MCF 10A (cell line): ENCODE measurements around the gene PARVB. TPM values are rescaled to one million over a fixed set of nuclear protein-coding genes. Genes with fewer than 3 reads are reported as not detected.
"Not testable (repeated sequence)": the region's sequence is repeated elsewhere in the genome, so short reads cannot be mapped to it uniquely, and the experiment has no call there.

Source experiments
- BruUV-seq: library from RNA; stranded (reverse); fragments of 400-500 nt; replicated peaks from 2 replicates; lab custom pipeline; 2021; lab: Mats Ljungman, UMichigan
- CTCF ChIA-PET: fragments of 300-600 bp; sonication (Branson Sonifier 250); formaldehyde crosslinking; extraction: SDS; loops from one replicate; lab custom pipeline; 2021; ENCODE audit warnings: antibody characterized with exemption, inconsistent platforms; lab: Yijun Ruan, JAX
- POLR2A ChIA-PET: fragments of 300-600, 350-650 bp; sonication (Branson Sonifier 250); formaldehyde crosslinking; extraction: SDS; loops from one replicate; lab custom pipeline; 2020; ENCODE audit warnings: antibody characterized with exemption, inconsistent platforms; lab: Yijun Ruan, JAX
- DNase-seq: peaks from one replicate; pipeline ENCODE4 v3.0.0-alpha.2; 2018; ENCODE audit not compliant: unreplicated experiment
- H3K27ac Mint-ChIP-seq: one replicate; pipeline ENCODE4 v1.8.0; 2022; ENCODE audit warnings: mild to moderate bottlenecking, low read depth, mixed read lengths; ENCODE audit not compliant: unreplicated experiment
- H3K27me3 Mint-ChIP-seq: one replicate; pipeline ENCODE4 v1.8.0; 2022; ENCODE audit warnings: mixed read lengths; ENCODE audit not compliant: insufficient read depth, unreplicated experiment
- H3K36me3 Mint-ChIP-seq: one replicate; pipeline ENCODE4 v1.8.0; 2022; ENCODE audit warnings: mild to moderate bottlenecking, moderate library complexity, mixed read lengths; ENCODE audit not compliant: insufficient read depth, unreplicated experiment
- H3K4me1 Mint-ChIP-seq: one replicate; pipeline ENCODE4 v1.8.0; 2022; ENCODE audit warnings: mixed read lengths; ENCODE audit not compliant: insufficient read depth, unreplicated experiment
- H3K4me3 Mint-ChIP-seq: one replicate; pipeline ENCODE4 v1.8.0; 2022; ENCODE audit warnings: mild to moderate bottlenecking, moderate library complexity, mixed read lengths; ENCODE audit not compliant: unreplicated experiment
- H3K9me3 Mint-ChIP-seq: one replicate; pipeline ENCODE4 v1.8.0; 2022; ENCODE audit warnings: mixed read lengths; ENCODE audit not compliant: unreplicated experiment
- intact Hi-C: fragments of 100-400 bp; cut with micrococcal nuclease; formaldehyde crosslinking; loops from 2 replicates; pipeline ENCODE4 v1.14.1; 2022
- total RNA-seq: library from RNA; stranded (reverse); gene quantifications from 2 replicates; pipeline ENCODE4 v1.2.3, GENCODE V29; 2022
- TF ChIP-seq, protein P1 (sequence below): fragments of 200-600 bp; IDR thresholded peaks from one replicate; pipeline ENCODE4 v1.8.0; 2022; ENCODE audit warnings: antibody characterized with exemption, mild to moderate bottlenecking; ENCODE audit not compliant: unreplicated experiment

PARVB gene
- total RNA-seq, 1 experiment from 2014 or later = 26.0 TPM

DNA sequence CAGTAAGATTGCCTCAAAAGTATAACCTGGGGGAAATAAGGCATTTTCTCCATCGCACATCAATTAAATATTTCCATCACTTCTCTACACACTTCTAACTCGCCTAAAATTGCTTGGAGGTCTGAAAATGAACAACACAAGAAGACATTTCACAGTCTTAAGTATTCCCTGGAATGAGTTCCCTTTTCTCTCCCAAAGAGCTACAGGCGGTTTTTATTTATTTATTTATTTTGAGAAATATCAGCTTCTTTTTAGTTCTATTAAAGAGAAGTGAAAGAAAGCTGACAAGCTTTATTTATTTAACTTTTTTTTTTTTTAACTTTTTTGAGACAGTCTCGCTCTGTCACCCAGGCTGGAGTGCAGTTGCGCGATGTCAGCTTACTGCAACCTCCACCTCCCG, 11.5 kb upstream of the PARVB start:
- ChIA-PET POLR2A (interaction anchor here (0.9 kb wide), 1 partner anchor 58 kb away, joined by 3 read pairs; the partner anchor contains the start of gene SAMM50), CTCF (interaction anchor here (0.7 to 1.0 kb wide), 2 partner anchors 20 to 27 kb away, joined by 3 read pairs; no protein-coding TSS in a partner anchor)
- Mint-ChIP-seq H3K27ac (no peak overlapping the region), H3K36me3 (no peaks in the 10 kb centered on the region), H3K4me3 (no peak overlapping the region), H3K27me3 (no peaks in the 10 kb centered on the region), H3K4me1 (no peaks in the 10 kb centered on the region), H3K9me3 (no peaks in the 10 kb centered on the region)
- intact Hi-C loops = no loop called here
- BruUV-seq = no TSS peak
- DNase-seq = no peak
- TF ChIP-seq, protein P1, sequence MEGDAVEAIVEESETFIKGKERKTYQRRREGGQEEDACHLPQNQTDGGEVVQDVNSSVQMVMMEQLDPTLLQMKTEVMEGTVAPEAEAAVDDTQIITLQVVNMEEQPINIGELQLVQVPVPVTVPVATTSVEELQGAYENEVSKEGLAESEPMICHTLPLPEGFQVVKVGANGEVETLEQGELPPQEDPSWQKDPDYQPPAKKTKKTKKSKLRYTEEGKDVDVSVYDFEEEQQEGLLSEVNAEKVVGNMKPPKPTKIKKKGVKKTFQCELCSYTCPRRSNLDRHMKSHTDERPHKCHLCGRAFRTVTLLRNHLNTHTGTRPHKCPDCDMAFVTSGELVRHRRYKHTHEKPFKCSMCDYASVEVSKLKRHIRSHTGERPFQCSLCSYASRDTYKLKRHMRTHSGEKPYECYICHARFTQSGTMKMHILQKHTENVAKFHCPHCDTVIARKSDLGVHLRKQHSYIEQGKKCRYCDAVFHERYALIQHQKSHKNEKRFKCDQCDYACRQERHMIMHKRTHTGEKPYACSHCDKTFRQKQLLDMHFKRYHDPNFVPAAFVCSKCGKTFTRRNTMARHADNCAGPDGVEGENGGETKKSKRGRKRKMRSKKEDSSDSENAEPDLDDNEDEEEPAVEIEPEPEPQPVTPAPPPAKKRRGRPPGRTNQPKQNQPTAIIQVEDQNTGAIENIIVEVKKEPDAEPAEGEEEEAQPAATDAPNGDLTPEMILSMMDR = no peak

DNA sequence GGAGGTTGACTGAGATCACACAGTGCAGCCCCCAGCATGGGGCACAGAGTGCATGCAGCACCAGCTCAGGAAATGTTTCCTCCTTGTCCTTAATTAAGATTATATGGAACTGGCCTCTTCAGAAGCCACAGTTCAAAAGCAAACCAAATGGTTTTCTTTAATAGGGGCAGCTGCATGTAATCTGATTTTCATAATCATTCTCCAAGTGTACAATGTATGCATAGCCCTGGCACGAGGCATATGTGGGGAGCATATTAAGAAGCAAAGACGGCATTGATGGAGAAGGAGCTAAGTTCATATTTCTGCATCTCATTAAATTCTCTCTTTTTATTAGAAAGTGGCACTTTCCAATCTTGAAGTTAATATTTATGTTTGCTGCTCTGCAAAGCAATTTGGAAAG, 9.9 kb upstream of the PARVB start:
- TF ChIP-seq, protein P1 = no peak
- no peaks in the 10 kb centered on the region for H3K4me1 Mint-ChIP-seq
- no peak overlapping the region for H3K4me3 Mint-ChIP-seq
- DNase-seq = no peak
- POLR2A ChIA-PET = interaction anchor here (1.4 kb wide), 1 partner anchor 9 kb away, joined by 7 read pairs; no protein-coding TSS in a partner anchor
- CTCF ChIA-PET = interaction anchor here (3.8 kb wide), 1 partner anchor 21 kb away, joined by 19 read pairs; no protein-coding TSS in a partner anchor
- H3K27ac Mint-ChIP-seq = no peak overlapping the region
- no peaks in the 10 kb centered on the region for H3K9me3 Mint-ChIP-seq
- no peaks in the 10 kb centered on the region for H3K36me3 Mint-ChIP-seq
- no TSS peak for BruUV-seq
- H3K27me3 Mint-ChIP-seq = no peaks in the 10 kb centered on the region
- intact Hi-C loops = no loop called here

DNA sequence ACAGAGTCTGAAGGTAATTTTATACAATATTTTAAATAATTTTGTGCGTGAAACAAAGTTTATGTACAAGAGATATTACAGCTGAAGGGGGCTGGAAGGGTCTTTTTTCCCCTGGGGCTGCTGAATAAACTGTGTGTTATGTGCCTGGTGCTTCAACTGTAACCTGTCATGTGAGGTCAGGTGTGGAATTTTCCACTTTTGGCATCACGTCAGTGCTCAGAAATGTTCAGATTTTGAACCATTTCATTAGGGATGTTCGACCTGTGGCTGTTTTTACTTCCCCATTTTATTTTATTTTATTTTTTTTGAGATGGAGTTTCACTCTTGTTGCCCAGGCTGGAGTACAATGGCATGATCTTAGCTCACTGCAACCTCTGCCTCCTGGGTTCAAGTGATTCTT, 7.5 kb upstream of the PARVB start:
- BruUV-seq, H3K4me3 Mint-ChIP-seq, H3K27me3 Mint-ChIP-seq, H3K27ac Mint-ChIP-seq, DNase-seq, H3K4me1 Mint-ChIP-seq, H3K9me3 Mint-ChIP-seq, intact Hi-C loops, H3K36me3 Mint-ChIP-seq, POLR2A ChIA-PET: not testable (repeated sequence)
- CTCF ChIA-PET = interaction anchor here (3.8 kb wide), 1 partner anchor 23 kb away, joined by 19 read pairs; no protein-coding TSS in a partner anchor

DNA sequence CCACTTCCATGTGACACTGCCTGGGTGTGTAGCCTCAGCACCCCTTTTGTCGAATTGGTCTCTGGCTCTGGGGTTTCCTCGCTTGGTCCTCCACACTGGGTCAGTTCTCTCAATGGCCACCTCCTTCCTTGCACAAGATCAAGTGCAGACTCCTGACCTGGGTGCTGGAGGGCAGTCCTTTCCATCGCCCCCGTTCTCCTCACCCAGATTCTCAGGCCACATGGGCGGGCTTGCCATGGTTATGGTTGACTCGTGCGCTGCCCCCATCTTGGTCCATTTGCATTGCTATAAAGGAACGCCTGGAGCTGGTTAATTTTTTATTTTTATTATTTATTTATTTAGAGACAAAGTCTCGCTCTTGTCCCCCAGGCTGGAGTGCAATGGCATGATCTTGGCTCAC, 5.5 kb upstream of the PARVB start:
- ChIA-PET CTCF (no interaction called here), POLR2A (no interaction called here)
- BruUV-seq = no TSS peak
- intact Hi-C loops = no loop called here
- TF ChIP-seq, protein P1 = no peak
- DNase-seq = no peak
- H3K27ac Mint-ChIP-seq = no peak overlapping the region
- no peak overlapping the region for H3K4me3 Mint-ChIP-seq
- H3K4me1 Mint-ChIP-seq = peaks cover 11% of the 10 kb centered on the region
- no peaks in the 10 kb centered on the region for H3K36me3 Mint-ChIP-seq
- H3K27me3 Mint-ChIP-seq = no peaks in the 10 kb centered on the region
- no peaks in the 10 kb centered on the region for H3K9me3 Mint-ChIP-seq

DNA sequence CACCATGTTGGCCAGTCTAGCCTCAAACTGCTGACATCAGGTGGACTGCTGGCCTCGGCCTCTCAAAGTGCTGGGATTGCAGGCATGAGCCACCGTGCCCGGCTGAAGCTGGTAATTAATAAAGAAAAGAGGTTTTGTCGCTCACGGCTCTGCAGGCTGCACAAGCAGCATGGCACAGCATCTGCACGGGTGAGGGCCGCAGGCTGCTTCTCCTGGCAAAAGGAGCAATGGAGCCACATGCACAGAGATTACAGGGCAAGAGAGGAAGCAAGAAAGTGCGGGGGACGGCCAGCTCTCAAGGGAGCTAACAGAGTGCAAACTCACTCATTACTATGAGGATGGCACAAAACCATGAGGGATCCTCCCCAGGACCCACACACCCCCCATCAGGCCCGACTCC, 4.7 kb upstream of the PARVB start:
- H3K4me3 Mint-ChIP-seq = no peak overlapping the region
- no peaks in the 10 kb centered on the region for H3K27me3 Mint-ChIP-seq
- no peak for DNase-seq
- no peaks in the 10 kb centered on the region for H3K36me3 Mint-ChIP-seq
- TF ChIP-seq, protein P1 = no peak
- H3K4me1 Mint-ChIP-seq = peaks cover 14% of the 10 kb centered on the region
- CTCF ChIA-PET = no interaction called here
- BruUV-seq = no TSS peak
- H3K9me3 Mint-ChIP-seq = no peaks in the 10 kb centered on the region
- POLR2A ChIA-PET = no interaction called here
- no peak overlapping the region for H3K27ac Mint-ChIP-seq
- intact Hi-C loops = no loop called here
